PC-3 (cell line): ENCODE data around the gene LASP1NB.

Experiments
- CTCF ChIP-seq: fragments of 300-600 bp; sonication (generic); conservative IDR thresholded peaks from 2 replicates; pipeline ENCODE4 v1.5.1; 2017; ENCODE audit warnings: antibody characterized with exemption, low read depth, mild to moderate bottlenecking, low read length
- EZH2 ChIP-seq: fragments of 300-600 bp; sonication (generic); IDR thresholded peaks from one replicate; pipeline ENCODE4 v1.6.1; 2017; ENCODE audit warnings: antibody characterized with exemption, mild to moderate bottlenecking, low read length; ENCODE audit not compliant: unreplicated experiment
- EZH2phosphoT487 ChIP-seq: fragments of 300-600 bp; sonication (generic); IDR thresholded peaks from 2 replicates; pipeline ENCODE4 v1.6.1; 2018; ENCODE audit warnings: mild to moderate bottlenecking, antibody characterized with exemption, low read length, borderline replicate concordance

- no peak for TF ChIP-seq CTCF
- no peak for TF ChIP-seq EZH2phosphoT487
- no peak for TF ChIP-seq EZH2
These were observed 31.8 kb upstream of the LASP1NB start for GRCh38 chr17:38893607-38894006.
